HepG2 (cell line): ENCODE measurements around the gene FAF1. TPM values are rescaled to one million over a fixed set of nuclear protein-coding genes. Genes with fewer than 3 reads are reported as not detected.

Experiments
- ATAC-seq: fragments of 200-7000 bp; cut with Tn5 transposase; 3 replicates; pipeline ENCODE4 v1.9.1; 2020; ENCODE audit warnings: mild to moderate bottlenecking, moderate library complexity
- BruUV-seq: library from RNA; stranded (reverse); fragments of 400-500 nt; replicated peaks from 2 replicates; lab custom pipeline; 2021; lab: Mats Ljungman, UMichigan
- CTCF ChIA-PET: fragments of 300-600 bp; formaldehyde crosslinking; extraction: SDS; loops from one replicate; lab custom pipeline; 2021; ENCODE audit warnings: low total read pairs, inconsistent platforms, low intra/inter-chr PET ratio; lab: Yijun Ruan, JAX
- POLR2A ChIA-PET: fragments of 350-600 bp; sonication (Branson Sonifier 250); formaldehyde crosslinking; loops from one replicate; lab custom pipeline; 2020; ENCODE audit warnings: antibody characterized with exemption, inconsistent platforms; lab: Yijun Ruan, JAX
- DNase-seq: peaks from one replicate; pipeline ENCODE4 v3.0.0-alpha.2; 2015; ENCODE audit warnings: low spot score
- FAIRE-seq: peaks from 3 replicates; lab custom pipeline; 2011; peaks lifted over from hg19 to GRCh38; lab: Jason Lieb, UNC
- H2AFZ ChIP-seq: one replicate; pipeline ENCODE4 v1.6.1; 2011; ENCODE audit warnings: low read length, inconsistent platforms
- H3K27ac ChIP-seq: fragments of 300-600 bp; 3 replicates; pipeline ENCODE4 v1.8.0; 2011; ENCODE audit warnings: mixed run types, mild to moderate bottlenecking, mixed read lengths, low read length, inconsistent platforms; ENCODE audit not compliant: insufficient read depth; ENCODE audit errors: extremely low read length
- H3K27me3 ChIP-seq, 2 experiments: fragments of 200-600 bp in 1 of 2; 2 replicates in 1 of 2; 3 replicates in 1 of 2; pipeline versions ENCODE4 v1.6.0 to v1.8.0; 2011; ENCODE audit warnings: low read length in 2 of 2, mild to moderate bottlenecking in 2 of 2, moderate library complexity in 2 of 2, inconsistent platforms in 1 of 2; ENCODE audit not compliant: insufficient read depth in 2 of 2, control insufficient read depth in 1 of 2
- H3K36me3 ChIP-seq, 2 experiments: fragments of 200-600 bp in 1 of 2; replicated peaks in 1 of 2; 2 replicates in 1 of 2; 3 replicates in 1 of 2; pipeline versions ENCODE4 v1.5.1 to v1.8.0; 2011; ENCODE audit warnings: low read length in 2 of 2, inconsistent platforms in 1 of 2; ENCODE audit not compliant: insufficient read depth in 2 of 2, control insufficient read depth in 1 of 2
- H3K4me1 ChIP-seq: 2 replicates; pipeline ENCODE4 v1.5.1; 2012; ENCODE audit warnings: low read length, inconsistent platforms; ENCODE audit not compliant: insufficient read depth
- H3K4me2 ChIP-seq: 2 replicates; pipeline ENCODE4 v1.6.0; 2011; ENCODE audit warnings: low read depth, low read length, inconsistent platforms
- H3K4me3 ChIP-seq, 3 experiments: fragments of 200-600 bp in 1 of 3; sonication (generic), shearing (Covaris generic) in 1 of 3; replicated peaks in 1 of 3; 2 replicates each; pipeline ENCODE4 v1.5.1; 2011 to 2016; ENCODE audit warnings: low read length in 3 of 3, inconsistent platforms in 2 of 3, low read depth in 2 of 3, mild to moderate bottlenecking in 2 of 3, control low read depth in 1 of 3, mixed read lengths in 1 of 3; ENCODE audit not compliant: insufficient read depth in 1 of 3
- H3K79me2 ChIP-seq: one replicate; pipeline ENCODE4 v1.6.1; 2011; ENCODE audit warnings: low read length, inconsistent platforms; ENCODE audit not compliant: insufficient read depth
- H3K9ac ChIP-seq: 2 replicates; pipeline ENCODE4 v1.6.0; 2011; ENCODE audit warnings: mild to moderate bottlenecking, low read depth, low read length, inconsistent platforms; ENCODE audit not compliant: insufficient read depth
- H3K9me3 ChIP-seq: 2 replicates; pipeline ENCODE4 v1.5.1; 2012; ENCODE audit warnings: mild to moderate bottlenecking, low read length
- H4K20me1 ChIP-seq: 2 replicates; pipeline ENCODE4 v1.6.0; 2011; ENCODE audit warnings: inconsistent platforms, mild to moderate bottlenecking, low read length, moderate library complexity; ENCODE audit not compliant: insufficient read depth
- FIP1L1 ChIP-seq: fragments of 200-400 bp; formaldehyde crosslinking; IDR thresholded peaks from 2 replicates; pipeline ENCODE4 v1.6.1; 2018; ENCODE audit warnings: low read depth, mild to moderate bottlenecking, low read length, moderate library complexity, borderline replicate concordance; ENCODE audit not compliant: insufficient read depth
- HINFP ChIP-seq: sonication (generic); formaldehyde crosslinking; IDR thresholded peaks from 2 replicates; pipeline ENCODE4 v1.4.0; 2020; ENCODE audit warnings: low read depth, mild to moderate bottlenecking, missing genetic modification reagents
- NCOA5 ChIP-seq: sonication (generic); formaldehyde crosslinking; IDR thresholded peaks from 2 replicates; pipeline ENCODE4 v1.4.0; 2020; ENCODE audit warnings: missing genetic modification reagents
- PAF1 ChIP-seq: IDR thresholded peaks from 2 replicates; pipeline ENCODE4 v1.6.1; 2016; ENCODE audit warnings: missing genetic modification reagents, missing compliant biosample characterization
- ZNF138 ChIP-seq: sonication (generic); formaldehyde crosslinking; IDR thresholded peaks from 2 replicates; pipeline ENCODE4 v1.5.0; 2020; ENCODE audit warnings: mild to moderate bottlenecking, low read depth, missing genetic modification reagents
- ZNF24 ChIP-seq: fragments of 450-650 bp; IDR thresholded peaks from 2 replicates; pipeline ENCODE4 v1.6.1; 2017; ENCODE audit warnings: antibody characterized with exemption, mild to moderate bottlenecking
- ZNF790 ChIP-seq: sonication (generic); formaldehyde crosslinking; IDR thresholded peaks from 2 replicates; pipeline ENCODE4 v1.8.0; 2022; ENCODE audit warnings: missing genetic modification reagents, mild to moderate bottlenecking, borderline replicate concordance
- WGBS: methylation state at CpG from one replicate; pipeline ENCODE4 v1.1.6; 2017; ENCODE audit warnings: low lambda C conversion rate; 5-methylcytosine and 5-hydroxymethylcytosine counted together
- in situ Hi-C: cut with HindIII; loops from 2 replicates; pipeline ENCODE4 v1.10.0; 2017; ENCODE audit warnings: low pct_unique_long_range_greater_than_20kb; ENCODE audit not compliant: extremely low pct_ligation_motif_present
- intact Hi-C: fragments of 100-400 bp; cut with micrococcal nuclease; formaldehyde crosslinking; loops from one replicate; pipeline ENCODE4 v1.10.0; 2022; ENCODE audit not compliant: unreplicated experiment
- polyA plus RNA-seq, 8 experiments: library from polyadenylated mRNA; depleted of rRNA in 3 of 8; stranded (reverse) in 7 of 8; unstranded in 1 of 8; fragments of >200 nt; fragmentation: Illumina TruSeq in 4 of 8; extraction: Trizol in 4 of 8; gene quantifications; 2 replicates each; pipeline versions ENCODE4 v1.2.1 to v1.2.3, GENCODE V29; 2011 to 2016; ENCODE audit warnings: low read depth in 4 of 8, missing spikeins in 1 of 8, mixed read lengths in 1 of 8; ENCODE audit not compliant: insufficient read depth in 1 of 8
- total RNA-seq, 5 experiments: library from RNA; depleted of rRNA; stranded (reverse); fragments of >200 nt; fragmentation: Illumina TruSeq; extraction: Trizol; gene quantifications; 2 replicates each; pipeline ENCODE4 v1.2.3, GENCODE V29; 2016; ENCODE audit warnings: low read depth in 1 of 5
- TF ChIP-seq, protein P1 (sequence below): sonication (generic); formaldehyde crosslinking; IDR thresholded peaks from 2 replicates; pipeline ENCODE4 v1.8.1; 2023; ENCODE audit warnings: mild to moderate bottlenecking, inconsistent platforms, moderate library complexity, missing genetic modification reagents, borderline replicate concordance
- TF ChIP-seq, protein P2 (sequence below): sonication (generic); formaldehyde crosslinking; IDR thresholded peaks from 2 replicates; pipeline ENCODE4 v1.8.0; 2022; ENCODE audit warnings: mild to moderate bottlenecking, missing genetic modification reagents
- TF ChIP-seq, protein P3 (sequence below): sonication (generic); formaldehyde crosslinking; IDR thresholded peaks from 2 replicates; pipeline ENCODE4 v1.8.0; 2022; ENCODE audit warnings: missing genetic modification reagents, low read depth, mild to moderate bottlenecking, borderline replicate concordance
- TF ChIP-seq, protein P4 (sequence below), 2 experiments: sonication (generic) in 1 of 2; formaldehyde crosslinking in 1 of 2; IDR thresholded peaks; 2 replicates each; pipeline versions ENCODE4 v1.6.1 to v1.9.0; 2014 to 2022; ENCODE audit warnings: antibody characterized with exemption in 1 of 2, borderline replicate concordance in 1 of 2, inconsistent platforms in 1 of 2, low read depth in 1 of 2, missing genetic modification reagents in 1 of 2

The FAF1 gene
- total and polyA plus RNA-seq, 2 of the 13 experiments (the other 11 are each of a cell fraction or from before 2014, with no cell fraction given): 19.4 to 63.3 TPM

- TF ChIP-seq, protein P1, sequence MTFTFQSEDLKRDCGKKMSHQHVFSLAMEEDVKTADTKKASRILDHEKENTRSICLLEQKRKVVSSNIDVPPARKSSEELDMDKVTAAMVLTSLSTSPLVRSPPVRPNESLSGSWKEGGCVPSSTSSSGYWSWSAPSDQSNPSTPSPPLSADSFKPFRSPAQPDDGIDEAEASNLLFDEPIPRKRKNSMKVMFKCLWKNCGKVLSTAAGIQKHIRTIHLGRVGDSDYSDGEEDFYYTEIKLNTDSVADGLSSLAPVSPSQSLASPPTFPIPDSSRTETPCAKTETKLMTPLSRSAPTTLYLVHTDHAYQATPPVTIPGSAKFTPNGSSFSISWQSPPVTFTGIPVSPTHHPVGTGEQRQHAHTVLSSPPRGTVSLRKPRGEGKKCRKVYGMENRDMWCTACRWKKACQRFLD (CRISPR knock-in tag): no peak
- no peak for TF ChIP-seq HINFP (CRISPR knock-in tag)
Measured at GRCh38 chr1:50700621-50701020, 259.4 kb downstream of the FAF1 start (continued).

GRCh38 chr1:50700214-50700613 lies 259.9 kb downstream of the FAF1 start:
- BruUV-seq: no TSS peak
- Histone ChIP-seq H3K4me1 (0 out of 2 replicates have a peak, but pooled peaks cover 6% of the 10 kb centered on the region), H3K79me2 (no peaks in the 10 kb centered on the region), H3K36me3 (no peaks in the 10 kb centered on the region; a peak in 1 of 5 replicates), H3K27ac (no peak overlapping the region), H4K20me1 (no peaks in the 10 kb centered on the region), H3K4me3 (no peak overlapping the region), H3K4me2 (no peak overlapping the region), H2AFZ (no peak overlapping the region), H3K27me3 (no peaks in the 10 kb centered on the region), H3K9ac (no peak overlapping the region), H3K9me3 (no peaks in the 10 kb centered on the region)
- in situ Hi-C loops: loop anchor here (25.0 kb wide), 2 partner anchors 88 to 338 kb away; no protein-coding TSS in a partner anchor
- no peak for FAIRE-seq
- WGBS: 96% methylated on average over 4 of the region's 4 CpGs
- DNase-seq: no peak
- ChIA-PET POLR2A (no interaction called here), CTCF (no interaction called here)
- intact Hi-C loops: no loop called here
- no peak for ATAC-seq
- TF ChIP-seq, protein P2, sequence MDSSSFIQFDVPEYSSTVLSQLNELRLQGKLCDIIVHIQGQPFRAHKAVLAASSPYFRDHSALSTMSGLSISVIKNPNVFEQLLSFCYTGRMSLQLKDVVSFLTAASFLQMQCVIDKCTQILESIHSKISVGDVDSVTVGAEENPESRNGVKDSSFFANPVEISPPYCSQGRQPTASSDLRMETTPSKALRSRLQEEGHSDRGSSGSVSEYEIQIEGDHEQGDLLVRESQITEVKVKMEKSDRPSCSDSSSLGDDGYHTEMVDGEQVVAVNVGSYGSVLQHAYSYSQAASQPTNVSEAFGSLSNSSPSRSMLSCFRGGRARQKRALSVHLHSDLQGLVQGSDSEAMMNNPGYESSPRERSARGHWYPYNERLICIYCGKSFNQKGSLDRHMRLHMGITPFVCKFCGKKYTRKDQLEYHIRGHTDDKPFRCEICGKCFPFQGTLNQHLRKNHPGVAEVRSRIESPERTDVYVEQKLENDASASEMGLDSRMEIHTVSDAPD (CRISPR knock-in tag): no peak
- TF ChIP-seq PAF1 (CRISPR knock-in tag) (no peak), ZNF24 (no peak), ZNF138 (CRISPR knock-in tag) (no peak), NCOA5 (CRISPR knock-in tag) (no peak), FIP1L1 (no peak), ZNF790 (no peak)
- TF ChIP-seq, protein P3, sequence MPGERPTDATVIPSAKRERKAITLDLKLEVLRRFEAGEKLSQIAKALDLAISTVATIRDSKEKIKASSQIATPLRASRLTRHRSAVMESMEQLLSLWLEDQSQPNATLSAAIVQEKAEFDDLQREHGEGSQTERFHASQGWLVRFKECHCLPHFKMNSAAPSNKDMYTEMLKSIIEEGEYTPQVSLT (CRISPR knock-in tag): no peak
- TF ChIP-seq, protein P4, sequence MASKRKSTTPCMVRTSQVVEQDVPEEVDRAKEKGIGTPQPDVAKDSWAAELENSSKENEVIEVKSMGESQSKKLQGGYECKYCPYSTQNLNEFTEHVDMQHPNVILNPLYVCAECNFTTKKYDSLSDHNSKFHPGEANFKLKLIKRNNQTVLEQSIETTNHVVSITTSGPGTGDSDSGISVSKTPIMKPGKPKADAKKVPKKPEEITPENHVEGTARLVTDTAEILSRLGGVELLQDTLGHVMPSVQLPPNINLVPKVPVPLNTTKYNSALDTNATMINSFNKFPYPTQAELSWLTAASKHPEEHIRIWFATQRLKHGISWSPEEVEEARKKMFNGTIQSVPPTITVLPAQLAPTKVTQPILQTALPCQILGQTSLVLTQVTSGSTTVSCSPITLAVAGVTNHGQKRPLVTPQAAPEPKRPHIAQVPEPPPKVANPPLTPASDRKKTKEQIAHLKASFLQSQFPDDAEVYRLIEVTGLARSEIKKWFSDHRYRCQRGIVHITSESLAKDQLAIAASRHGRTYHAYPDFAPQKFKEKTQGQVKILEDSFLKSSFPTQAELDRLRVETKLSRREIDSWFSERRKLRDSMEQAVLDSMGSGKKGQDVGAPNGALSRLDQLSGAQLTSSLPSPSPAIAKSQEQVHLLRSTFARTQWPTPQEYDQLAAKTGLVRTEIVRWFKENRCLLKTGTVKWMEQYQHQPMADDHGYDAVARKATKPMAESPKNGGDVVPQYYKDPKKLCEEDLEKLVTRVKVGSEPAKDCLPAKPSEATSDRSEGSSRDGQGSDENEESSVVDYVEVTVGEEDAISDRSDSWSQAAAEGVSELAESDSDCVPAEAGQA (IDR thresholded peaks at IDR 0.05; ENCODE audit: low read depth): no peak
- TF ChIP-seq, protein P4 (CRISPR knock-in tag; IDR thresholded peaks at IDR 0.05; ENCODE audit: borderline replicate concordance): no peak
